IPS DF 19.7 (cell line): ENCODE results near the gene ST6GALNAC2.
"Not testable (repeated sequence)": the region's sequence is repeated elsewhere in the genome, so short reads cannot be mapped to it uniquely, and the experiment has no call there.

ENCODE experiments used
- DNase-seq: peaks from one replicate; pipeline ENCODE4 v3.0.0-alpha.2; 2013; ENCODE audit warnings: low read depth, low spot score

Gene ST6GALNAC2

GRCh38 chr17:76540381-76541300 is 45.0 kb downstream of the ST6GALNAC2 start:
- peak; percentile 95 for DNase-seq

GRCh38 chr17:76539631-76540271 is 45.9 kb downstream of the ST6GALNAC2 start, which contains the start of gene PRCD:
TSS of gene PRCD (plus strand) at chr17:76540044. CDS start at chr17:76540142, 98 bp downstream.
- DNase-seq = no peak

GRCh38 chr17:76538941-76539570 is 46.6 kb downstream of the ST6GALNAC2 start:
- DNase-seq = no peak

GRCh38 chr17:76538281-76538931 is 47.3 kb downstream of the ST6GALNAC2 start:
- DNase-seq = no peak

GRCh38 chr17:76537578-76538280 is 47.9 kb downstream of the ST6GALNAC2 start, which contains the start of gene CYGB:
TSS of gene CYGB (minus strand) at chr17:76537709. CDS start at chr17:76537542, 167 bp downstream.
- DNase-seq = no peak

GRCh38 chr17:76537288-76537577 is 48.4 kb downstream of the ST6GALNAC2 start:
- no peak for DNase-seq

- DNase-seq = no peak
Measured at GRCh38 chr17:76536511-76537287, 49.0 kb downstream of the ST6GALNAC2 start.

GRCh38 chr17:76535788-76536510 is 49.7 kb downstream of the ST6GALNAC2 start:
- no peak for DNase-seq

- DNase-seq = no peak
Measured at GRCh38 chr17:76534831-76535732, 50.6 kb downstream of the ST6GALNAC2 start.

- DNase-seq = not testable (repeated sequence)
Measured at GRCh38 chr17:76533640-76534359, 51.9 kb downstream of the ST6GALNAC2 start.

GRCh38 chr17:76532072-76532651 is 53.5 kb downstream of the ST6GALNAC2 start:
- no peak for DNase-seq

- no peak for DNase-seq
Measured at GRCh38 chr17:76531486-76532038, 54.1 kb downstream of the ST6GALNAC2 start.

- no peak for DNase-seq
Measured at GRCh38 chr17:76530811-76531485, 54.7 kb downstream of the ST6GALNAC2 start.

GRCh38 chr17:76530095-76530723 is 55.5 kb downstream of the ST6GALNAC2 start:
- DNase-seq = no peak

GRCh38 chr17:76529224-76530094 is 56.2 kb downstream of the ST6GALNAC2 start:
- no peak for DNase-seq
